Measurements from ENCODE around the gene STT3A.

STT3A gene

DNA sequence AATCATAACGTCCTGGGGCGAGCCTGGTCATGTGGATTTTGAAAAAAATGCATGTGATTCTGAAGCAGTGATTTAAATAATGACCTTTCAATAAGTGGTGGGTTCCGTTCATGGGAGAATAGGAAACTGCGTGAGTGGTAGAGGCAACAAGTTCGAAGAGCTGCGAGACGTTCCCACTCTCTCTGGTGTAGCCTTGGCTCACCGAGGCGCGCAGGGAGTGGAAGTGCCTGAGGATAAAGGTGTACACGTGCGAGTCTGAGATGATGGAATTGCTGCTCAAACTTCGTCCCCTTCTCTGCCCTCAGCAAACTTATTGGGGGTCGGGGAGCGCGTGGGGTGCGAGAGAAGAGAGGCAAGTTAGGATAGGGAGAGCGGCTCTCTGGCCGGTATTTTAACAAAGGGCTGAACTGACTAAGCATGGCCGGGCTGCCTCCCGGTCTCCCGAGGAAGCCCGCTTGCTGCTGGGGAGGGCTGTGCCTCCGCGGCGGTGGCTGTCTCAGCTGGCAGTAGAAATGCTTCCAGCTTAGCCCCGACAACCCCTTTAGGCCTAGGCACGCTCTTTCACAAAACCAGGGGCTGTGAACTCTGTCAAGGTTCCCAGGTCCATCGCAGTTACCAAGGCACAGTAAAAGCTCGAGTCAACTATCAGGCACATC, 875 bp upstream of the STT3A start:
- no peak for TF ChIP-seq CTCF (IDR thresholded peaks at IDR 0.05)

DNA sequence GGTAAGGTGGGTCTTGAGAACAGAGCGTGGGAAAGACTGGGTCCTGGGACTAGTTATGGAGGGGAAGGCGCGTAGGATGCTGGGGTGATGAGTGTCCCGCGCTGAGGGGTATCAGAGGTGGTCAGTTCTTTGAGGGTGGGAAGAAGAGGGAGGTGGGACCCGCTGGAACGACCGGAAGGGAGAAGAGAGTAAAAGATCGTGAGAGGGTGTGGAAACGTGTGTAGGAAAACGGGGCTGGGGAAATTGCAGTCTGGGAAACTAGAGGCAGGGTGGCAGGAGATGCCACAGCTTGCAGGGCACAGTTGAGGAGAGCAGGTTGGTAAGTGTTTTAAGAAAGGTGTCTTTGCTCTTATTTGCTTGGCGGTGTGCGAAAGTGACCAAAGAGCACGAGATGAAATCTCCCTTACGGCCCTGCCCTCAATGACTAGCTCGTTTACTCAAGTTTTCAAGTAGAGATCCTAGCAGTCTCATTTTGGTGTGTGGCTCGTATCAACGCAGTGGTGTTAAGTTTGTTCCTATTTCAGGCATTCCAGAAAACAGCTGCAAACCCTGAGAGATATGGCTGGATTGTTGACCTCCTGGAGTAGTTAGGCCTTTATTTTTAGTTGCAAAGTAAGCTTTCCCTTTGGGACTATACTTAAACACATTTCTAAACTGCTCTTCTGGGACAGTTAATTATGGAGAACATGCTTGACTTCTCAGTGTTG, 615 bp downstream of the STT3A start:
- TF ChIP-seq CTCF (IDR thresholded peaks at IDR 0.05): no peak

GRCh38 chr11:125594958-125595357, 2.3 kb downstream of the STT3A start:
- TF ChIP-seq CTCF (IDR thresholded peaks at IDR 0.05): no peak

DNA sequence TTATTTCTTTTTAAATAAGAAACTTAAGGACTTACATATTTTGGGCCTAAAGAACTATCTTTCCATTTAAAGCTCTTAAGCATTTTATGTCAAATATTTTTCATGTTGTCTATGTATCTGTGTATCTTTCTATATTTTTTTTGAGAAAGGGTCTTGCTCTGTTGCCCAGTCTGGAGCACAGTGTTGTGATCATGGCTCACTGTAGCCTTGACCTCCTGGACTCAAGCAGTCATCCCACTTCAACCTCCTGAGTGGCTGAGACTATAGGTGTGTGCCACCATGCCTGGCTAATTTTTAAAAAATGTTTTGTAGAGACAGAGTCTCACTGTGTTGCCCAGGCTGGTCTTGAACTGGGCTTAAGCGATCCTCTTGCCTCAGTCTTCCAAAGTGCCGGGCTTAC, 8.0 kb downstream of the STT3A start:
- no peak for TF ChIP-seq CTCF (IDR thresholded peaks at IDR 0.05)

DNA sequence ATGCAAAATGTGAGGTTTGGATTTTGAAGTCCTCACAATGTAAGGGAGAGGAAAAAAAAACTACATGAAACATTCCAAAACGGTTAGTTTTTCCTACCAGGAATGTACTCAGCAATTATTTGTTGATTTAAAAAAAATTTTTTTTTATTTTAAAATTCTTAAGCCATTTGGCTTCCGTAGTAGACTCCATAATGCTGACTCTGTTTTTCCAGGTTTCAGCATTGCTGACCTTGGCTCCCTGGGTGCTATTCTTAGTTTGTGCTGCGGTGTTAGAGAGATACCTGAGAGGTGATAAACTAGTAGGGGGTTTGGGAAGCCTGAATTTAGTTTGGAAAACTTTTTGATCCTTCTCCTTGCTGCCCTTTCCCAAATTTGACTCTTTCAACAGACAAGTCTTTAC, 10.6 kb downstream of the STT3A start:
- TF ChIP-seq CTCF (IDR thresholded peaks at IDR 0.05): no peak

- no peak for TF ChIP-seq CTCF (IDR thresholded peaks at IDR 0.05)
Measured at GRCh38 chr11:125605417-125605816, 12.8 kb downstream of the STT3A start.

DNA sequence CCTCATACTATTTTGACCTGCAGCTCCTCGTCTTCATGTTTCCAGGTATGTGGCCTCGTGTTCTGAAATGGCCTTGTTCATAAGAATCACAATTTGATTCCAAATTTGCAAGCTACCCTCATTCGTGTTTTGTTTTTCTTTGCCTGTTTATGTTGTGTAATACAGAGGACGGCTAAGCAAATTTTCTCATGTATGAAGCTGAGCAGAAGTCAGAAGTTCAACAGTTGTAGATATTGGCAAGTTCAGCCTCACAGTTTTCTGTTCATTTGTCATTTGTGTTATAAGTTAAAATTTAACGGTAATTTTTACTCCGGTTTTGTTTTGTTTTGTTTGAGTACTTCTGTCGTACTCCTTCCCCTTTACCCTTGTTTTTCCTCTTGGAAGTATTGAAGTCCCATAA, 16.9 kb downstream of the STT3A start:
- no peak for TF ChIP-seq CTCF (IDR thresholded peaks at IDR 0.05)
